Measurements from ENCODE around the gene UBAC1. TPM values are rescaled to one million over a fixed set of nuclear protein-coding genes. Genes with fewer than 3 reads are reported as not detected.

Gene UBAC1
- polyA plus RNA-seq, 1 of the 3 experiments (the other 2 are of a cell fraction) = 67.7 TPM

DNA sequence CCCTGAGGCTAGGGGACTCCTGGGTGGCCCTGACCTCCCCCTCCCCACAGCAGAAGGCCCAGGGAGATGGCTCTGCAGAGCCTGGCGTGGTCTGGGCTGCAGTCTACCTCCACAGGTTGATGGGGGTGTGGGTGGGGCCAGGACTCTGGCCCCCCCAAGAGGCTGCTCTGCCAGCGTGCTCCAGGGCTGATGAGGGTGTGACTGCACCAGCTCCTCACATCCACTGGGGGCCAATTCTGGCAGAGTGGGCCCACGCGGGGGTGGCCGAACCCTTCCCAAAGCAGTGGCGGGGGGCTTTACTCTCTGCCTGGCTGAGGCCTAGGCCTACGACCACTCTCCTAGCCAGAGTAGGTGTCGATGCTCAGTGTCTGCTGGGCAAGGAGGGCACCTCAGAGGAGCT, 28.0 kb upstream of the UBAC1 start:
- Histone ChIP-seq H3K9me2 (no peaks in the 10 kb centered on the region), H3K36me3 (replicated peaks in 1 of 2; ENCODE audit: control insufficient read depth in 1 of 2, insufficient read depth in 2 of 2, low read length in 1 of 2) (no peaks in the 10 kb centered on the region), H3K4me1 (ENCODE audit: control insufficient read depth in 1 of 2, insufficient read depth in 2 of 2, low read depth in 1 of 2, low read length in 1 of 2) (peaks cover 16 to 55% of the 10 kb centered on the region in 2 experiments; a peak in 3 of 4 replicates), H3K9me3 (no peaks in the 10 kb centered on the region), H3F3A (replicated peaks; ENCODE audit: insufficient read depth) (peaks cover 4% of the 10 kb centered on the region), H3K4me3 (ENCODE audit: low read depth in 2 of 2, low read length in 1 of 2) (no peak overlapping the region), H2AFZ (ENCODE audit: low read depth) (no peak overlapping the region), H3K27ac (ENCODE audit: low read depth in 2 of 2, low read length in 1 of 2) (peak overlapping the region in 1 of 2 experiments; percentile 34; a peak in 1 of 4 replicates), H4K20me1 (ENCODE audit: insufficient read depth) (no peaks in the 10 kb centered on the region), H3K27me3 (ENCODE audit: insufficient read depth) (no peaks in the 10 kb centered on the region), H3K4me2 (no peak overlapping the region), H3K79me2 (ENCODE audit: insufficient read depth) (no peaks in the 10 kb centered on the region), H3K9ac (no peak overlapping the region)
- no peak for DNase-seq
- POLR2A ChIA-PET = no interaction called here
- CTCF ChIA-PET = interaction anchor here (0.6 to 2.8 kb wide), 6 partner anchors 13 to 514 kb away, joined by 3 to 22 read pairs (median 4); no protein-coding TSS in a partner anchor
- no peak for TF ChIP-seq MXI1 (IDR thresholded peaks at IDR 0.05; ENCODE audit: low read depth, low read length)
- TF ChIP-seq FOXM1 (IDR thresholded peaks at IDR 0.05; ENCODE audit: low read depth) = no peak
- TF ChIP-seq TCF12 (IDR thresholded peaks at IDR 0.05) = no peak
- no peak for TF ChIP-seq FOXJ3 (CRISPR knock-in tag; IDR thresholded peaks at IDR 0.05)
- TF ChIP-seq POLR2AphosphoS5 (IDR thresholded peaks at IDR 0.05; ENCODE audit: low read depth, low read length) = no peak
- no peak for TF ChIP-seq YY1 (IDR thresholded peaks at IDR 0.05; ENCODE audit: low read depth)
- TF ChIP-seq GATA2 (CRISPR knock-in tag; IDR thresholded peaks at IDR 0.05) = no peak
- no peak for TF ChIP-seq FOSL2 (IDR thresholded peaks at IDR 0.05; ENCODE audit: borderline replicate concordance, low read depth)
- TF ChIP-seq, protein P1, sequence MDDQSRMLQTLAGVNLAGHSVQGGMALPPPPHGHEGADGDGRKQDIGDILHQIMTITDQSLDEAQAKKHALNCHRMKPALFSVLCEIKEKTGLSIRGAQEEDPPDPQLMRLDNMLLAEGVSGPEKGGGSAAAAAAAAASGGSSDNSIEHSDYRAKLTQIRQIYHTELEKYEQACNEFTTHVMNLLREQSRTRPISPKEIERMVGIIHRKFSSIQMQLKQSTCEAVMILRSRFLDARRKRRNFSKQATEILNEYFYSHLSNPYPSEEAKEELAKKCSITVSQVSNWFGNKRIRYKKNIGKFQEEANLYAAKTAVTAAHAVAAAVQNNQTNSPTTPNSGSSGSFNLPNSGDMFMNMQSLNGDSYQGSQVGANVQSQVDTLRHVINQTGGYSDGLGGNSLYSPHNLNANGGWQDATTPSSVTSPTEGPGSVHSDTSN (IDR thresholded peaks at IDR 0.05) = no peak
- no peak for TF ChIP-seq RFX5 (IDR thresholded peaks at IDR 0.05; ENCODE audit: low read length)
- 65% methylated on average over 2 of the region's 8 CpGs for WGBS (ENCODE audit: low lambda C conversion rate)

DNA sequence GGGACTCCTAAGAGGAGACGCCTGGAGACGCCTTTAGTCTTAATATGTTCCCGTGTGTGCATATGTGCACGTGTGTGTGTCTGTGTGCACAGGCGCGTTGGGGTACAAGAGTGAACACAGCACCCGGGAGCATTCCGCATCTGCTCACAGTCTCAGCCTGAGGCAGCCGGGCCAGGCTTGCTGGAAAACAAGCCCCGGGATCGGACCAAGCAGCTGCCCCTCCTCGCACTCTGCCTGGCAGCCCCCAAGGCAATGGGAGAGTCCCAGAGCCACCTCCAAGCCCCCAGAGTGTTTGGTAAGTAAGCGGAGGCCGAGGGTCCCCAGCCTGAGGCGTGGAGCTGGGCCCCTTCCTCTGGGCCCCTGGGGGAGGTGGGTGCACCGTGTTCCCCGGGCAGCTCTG, 27.3 kb upstream of the UBAC1 start:
- H2AFZ ChIP-seq (ENCODE audit: low read depth) = no peak overlapping the region
- H4K20me1 ChIP-seq (ENCODE audit: insufficient read depth) = no peaks in the 10 kb centered on the region
- TF ChIP-seq, protein P1 (IDR thresholded peaks at IDR 0.05) = no peak
- no peak for TF ChIP-seq ELF1 (IDR thresholded peaks at IDR 0.05)
- TF ChIP-seq FOXM1 (IDR thresholded peaks at IDR 0.05; ENCODE audit: low read depth) = no peak
- TF ChIP-seq RAD21 (IDR thresholded peaks at IDR 0.05; ENCODE audit: low read length) = no peak
- TF ChIP-seq SMC3 (IDR thresholded peaks at IDR 0.05; ENCODE audit: low read depth, low read length) = no peak
- no peak for TF ChIP-seq CHD2 (IDR thresholded peaks at IDR 0.05; ENCODE audit: low read length, partially characterized antibody)
- TF ChIP-seq NFIC (IDR thresholded peaks at IDR 0.05; ENCODE audit: borderline replicate concordance) = no peak
- TF ChIP-seq, protein P2, sequence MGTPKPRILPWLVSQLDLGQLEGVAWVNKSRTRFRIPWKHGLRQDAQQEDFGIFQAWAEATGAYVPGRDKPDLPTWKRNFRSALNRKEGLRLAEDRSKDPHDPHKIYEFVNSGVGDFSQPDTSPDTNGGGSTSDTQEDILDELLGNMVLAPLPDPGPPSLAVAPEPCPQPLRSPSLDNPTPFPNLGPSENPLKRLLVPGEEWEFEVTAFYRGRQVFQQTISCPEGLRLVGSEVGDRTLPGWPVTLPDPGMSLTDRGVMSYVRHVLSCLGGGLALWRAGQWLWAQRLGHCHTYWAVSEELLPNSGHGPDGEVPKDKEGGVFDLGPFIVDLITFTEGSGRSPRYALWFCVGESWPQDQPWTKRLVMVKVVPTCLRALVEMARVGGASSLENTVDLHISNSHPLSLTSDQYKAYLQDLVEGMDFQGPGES (IDR thresholded peaks at IDR 0.05; ENCODE audit: low read depth, low read length) = no peak
- no peaks in the 10 kb centered on the region for H3K79me2 ChIP-seq (ENCODE audit: insufficient read depth)
- no peak for DNase-seq
- H3K36me3 ChIP-seq (replicated peaks in 1 of 2; ENCODE audit: control insufficient read depth in 1 of 2, insufficient read depth in 2 of 2, low read length in 1 of 2) = no peaks in the 10 kb centered on the region
- POLR2A ChIA-PET = no interaction called here
- 88% methylated on average over 9 of the region's 17 CpGs for WGBS (ENCODE audit: low lambda C conversion rate)
- no peak overlapping the region for H3K4me2 ChIP-seq
- H3K9me3 ChIP-seq = no peaks in the 10 kb centered on the region
- H3K27ac ChIP-seq (ENCODE audit: low read depth in 2 of 2, low read length in 1 of 2) = no peak overlapping the region
- peaks cover 2% of the 10 kb centered on the region for H3F3A ChIP-seq (replicated peaks; ENCODE audit: insufficient read depth)
- no peaks in the 10 kb centered on the region for H3K9me2 ChIP-seq
- H3K4me1 ChIP-seq (ENCODE audit: control insufficient read depth in 1 of 2, insufficient read depth in 2 of 2, low read depth in 1 of 2, low read length in 1 of 2) = peaks cover 21 to 55% of the 10 kb centered on the region in 2 experiments; a peak in 3 of 4 replicates
- CTCF ChIA-PET = interaction anchor here (0.6 to 2.8 kb wide), 4 partner anchors 13 to 513 kb away, joined by 3 to 22 read pairs (median 4); no protein-coding TSS in a partner anchor
- peaks cover 1% of the 10 kb centered on the region; the same call in 1 of the 2 replicates for H3K27me3 ChIP-seq (ENCODE audit: insufficient read depth)
- H3K9ac ChIP-seq = no peak overlapping the region
- no peak overlapping the region for H3K4me3 ChIP-seq (ENCODE audit: low read depth in 2 of 2, low read length in 1 of 2)

Data from SK-N-SH (cell line).